ENCODE measurements around the gene KLHDC3. TPM values are rescaled to one million over a fixed set of nuclear protein-coding genes. Genes with fewer than 3 reads are reported as not detected.

The KLHDC3 gene
- polyA plus RNA-seq, 1 donor from 2014 or later: 60.3 TPM

Other genes with a start within 250 kb of the KLHDC3 start
- gene BICRAL, start 232.2 kb upstream of the KLHDC3 start, polyA plus RNA-seq: 4.7 TPM
- 72.3 TPM for gene RPL7L1, start 134.6 kb upstream of the KLHDC3 start, polyA plus RNA-seq
- gene PTCRA, start 98.2 kb upstream of the KLHDC3 start, polyA plus RNA-seq: 1.0 TPM
- 272 TPM for gene CNPY3, start 84.8 kb upstream of the KLHDC3 start, polyA plus RNA-seq
- 1.2 TPM for gene GNMT, start 53.5 kb upstream of the KLHDC3 start, polyA plus RNA-seq
- 12.7 TPM for gene PEX6, start 35.1 kb upstream of the KLHDC3 start, polyA plus RNA-seq
- gene PPP2R5D, start 29.7 kb upstream of the KLHDC3 start, polyA plus RNA-seq: 17.5 TPM
- 76.3 TPM for gene MEA1, start 303 bp upstream of the KLHDC3 start, polyA plus RNA-seq
- gene RRP36, start 7.4 kb downstream of the KLHDC3 start, polyA plus RNA-seq: 54.8 TPM
- gene CUL7, start 39.6 kb downstream of the KLHDC3 start, polyA plus RNA-seq: 5.3 TPM
- 50.5 TPM for gene MRPL2, start 45.2 kb downstream of the KLHDC3 start, polyA plus RNA-seq
- 10.2 TPM for gene KLC4, start 45.4 kb downstream of the KLHDC3 start, polyA plus RNA-seq
- gene PTK7, start 62.1 kb downstream of the KLHDC3 start, polyA plus RNA-seq: not detected
- gene SRF, start 157.0 kb downstream of the KLHDC3 start, polyA plus RNA-seq: 5.0 TPM
- 13.1 TPM for gene CUL9, start 167.9 kb downstream of the KLHDC3 start, polyA plus RNA-seq
- gene DNPH1, start 215.2 kb downstream of the KLHDC3 start, polyA plus RNA-seq: 125 TPM
- gene TTBK1, start 229.2 kb downstream of the KLHDC3 start, polyA plus RNA-seq: 0.04 TPM

Measured in IgD-negative memory B cell (primary cell).